ENCODE measurements around the gene LAMTOR5. TPM values are rescaled to one million over a fixed set of nuclear protein-coding genes. Genes with fewer than 3 reads are reported as not detected.

Gene LAMTOR5
- 100 to 1,000 TPM in 1 of 5 experiments, 10 to 100 TPM in 4; 63.3 to 146 (median 69.4) TPM for total RNA-seq
- polyA plus RNA-seq: 100 to 1,000 TPM; 226 to 238 TPM
- total RNA-seq: 21.4 reads per million, percentile 52 among the genes with 10 or more reads in this experiment

GRCh38 chr1:110407260-110408210 is at the start of gene LAMTOR5:
TSS of gene LAMTOR5 (minus strand) at chr1:110407694. CDS start at chr1:110407620, 74 bp downstream.
- peaks cover 4 to 9% (median 8%) of the 10 kb centered on the region in 5 donors for H3K36me3 Mint-ChIP-seq
- no peaks in the 10 kb centered on the region for H3K27me3 Mint-ChIP-seq
- DNase-seq (peak; percentile 77 to 91 (median 89)), ATAC-seq (peak; percentile 98)
- Histone ChIP-seq H3K27me3 (ENCODE audit: control insufficient read depth in 2 of 2, insufficient read depth in 2 of 2, low read length in 2 of 2) (no peaks in the 10 kb centered on the region), H3K4me3 (ENCODE audit: low read length) (peak within 1 kb of the TSS; percentile 95), H3K36me3 (ENCODE audit: control insufficient read depth in 2 of 3, insufficient read depth in 3 of 3, low read length in 3 of 3) (peaks cover 0 to 27% (median 15%) of the 10 kb centered on the region in 3 experiments), H3K4me1 (ENCODE audit: control insufficient read depth in 2 of 2, insufficient read depth in 2 of 2, low read length in 2 of 2) (peaks cover 19% of the 10 kb centered on the region in 2 donors), H3K9me3 (ENCODE audit: control insufficient read depth in 2 of 3, low read length in 3 of 3) (no peaks in the 10 kb centered on the region), H3K27ac (ENCODE audit: low read depth, low read length) (peak within 1 kb of the TSS; percentile 92)
- ChIA-PET POLR2A (interaction anchor here (0.6 to 6.2 kb wide), 8 partner anchors 14 to 1009 kb away, joined by 3 to 64 read pairs (median 4); partner anchors contain the start of gene RBM15), CTCF (interaction anchor here (1.5 to 2.7 kb wide), 4 partner anchors 53 to 200 kb away, joined by 5 to 14 read pairs (median 10); partner anchors contain the start of gene RBM15)
- peak within 1 kb of the TSS; percentile 96 to 100 (median 99) for H3K27ac Mint-ChIP-seq
- intact Hi-C loops (cut with micrococcal nuclease): loop anchor here (1.0 to 10.0 kb wide), 13 partner anchors 53 to 1193 kb away; partner anchors contain the start of genes STRIP1 (in 2 of the 2), CD53 (in 1 of the 2), KCNA3 (in 1 of the 2) and KCNC4 (in 1 of the 2)
- peaks cover 9 to 39% (median 27%) of the 10 kb centered on the region in 7 donors for H3K4me1 Mint-ChIP-seq
- H3K4me3 Mint-ChIP-seq: peak within 1 kb of the TSS; percentile 88 to 100 (median 99)
- peaks cover 0 to 4% (median 0%) of the 10 kb centered on the region in 11 donors for H3K9me3 Mint-ChIP-seq

GRCh38 chr1:110457206-110457605 is 49.7 kb upstream of the LAMTOR5 start:
- Histone ChIP-seq H3K9me3 (ENCODE audit: control insufficient read depth in 2 of 3, low read length in 3 of 3) (no peaks in the 10 kb centered on the region), H3K27ac (ENCODE audit: low read depth, low read length) (no peak overlapping the region), H3K27me3 (ENCODE audit: control insufficient read depth in 2 of 2, insufficient read depth in 2 of 2, low read length in 2 of 2) (no peaks in the 10 kb centered on the region), H3K4me1 (ENCODE audit: control insufficient read depth in 2 of 2, insufficient read depth in 2 of 2, low read length in 2 of 2) (no peaks in the 10 kb centered on the region), H3K36me3 (ENCODE audit: control insufficient read depth in 2 of 3, insufficient read depth in 3 of 3, low read length in 3 of 3) (no peaks in the 10 kb centered on the region), H3K4me3 (ENCODE audit: low read length) (no peak overlapping the region)
- CTCF ChIA-PET: interaction anchor here (0.7 to 0.8 kb wide), 3 partner anchors 39 to 369 kb away, joined by 3 to 4 read pairs (median 4); no protein-coding TSS in a partner anchor
- DNase-seq (no peak), ATAC-seq (no peak)
- no peak overlapping the region for H3K4me3 Mint-ChIP-seq
- H3K4me1 Mint-ChIP-seq: no peaks in the 10 kb centered on the region
- H3K9me3 Mint-ChIP-seq: no peaks in the 10 kb centered on the region
- no peaks in the 10 kb centered on the region for H3K36me3 Mint-ChIP-seq
- POLR2A ChIA-PET: no interaction called here
- peak overlapping the region in 1 of 9 donors; percentile 41 for H3K27ac Mint-ChIP-seq
- intact Hi-C loops (cut with micrococcal nuclease): no loop called here
- H3K27me3 Mint-ChIP-seq: peaks cover 0 to 5% (median 4%) of the 10 kb centered on the region in 5 donors

- no peaks in the 10 kb centered on the region for H3K9me3 Mint-ChIP-seq
- H3K36me3 Mint-ChIP-seq: no peaks in the 10 kb centered on the region
- Histone ChIP-seq H3K9me3 (ENCODE audit: control insufficient read depth in 2 of 3, low read length in 3 of 3) (no peaks in the 10 kb centered on the region), H3K27ac (ENCODE audit: low read depth, low read length) (no peak overlapping the region), H3K27me3 (ENCODE audit: control insufficient read depth in 2 of 2, insufficient read depth in 2 of 2, low read length in 2 of 2) (no peaks in the 10 kb centered on the region), H3K36me3 (ENCODE audit: control insufficient read depth in 2 of 3, insufficient read depth in 3 of 3, low read length in 3 of 3) (no peaks in the 10 kb centered on the region), H3K4me1 (ENCODE audit: control insufficient read depth in 2 of 2, insufficient read depth in 2 of 2, low read length in 2 of 2) (no peaks in the 10 kb centered on the region), H3K4me3 (ENCODE audit: low read length) (no peak overlapping the region)
- ATAC-seq: no peak
- H3K27ac Mint-ChIP-seq: no peak overlapping the region
- peaks cover 0 to 17% (median 12%) of the 10 kb centered on the region in 5 donors for H3K27me3 Mint-ChIP-seq
- intact Hi-C loops (cut with micrococcal nuclease): no loop called here
- no peaks in the 10 kb centered on the region for H3K4me1 Mint-ChIP-seq
- DNase-seq: no peak
- no peak overlapping the region for H3K4me3 Mint-ChIP-seq
- CTCF ChIA-PET: interaction anchor here (1.0 to 1.6 kb wide), 2 partner anchors 258 to 259 kb away, joined by 3 to 5 read pairs; no protein-coding TSS in a partner anchor
- POLR2A ChIA-PET: no interaction called here
Observed at GRCh38 chr1:110455151-110455550, 47.7 kb upstream of the LAMTOR5 start.

GRCh38 chr1:110454328-110454727 is 46.8 kb upstream of the LAMTOR5 start:
- H3K4me3 Mint-ChIP-seq: no peak overlapping the region
- Histone ChIP-seq H3K4me3 (ENCODE audit: low read length) (no peak overlapping the region), H3K27me3 (ENCODE audit: control insufficient read depth in 2 of 2, insufficient read depth in 2 of 2, low read length in 2 of 2) (no peaks in the 10 kb centered on the region), H3K36me3 (ENCODE audit: control insufficient read depth in 2 of 3, insufficient read depth in 3 of 3, low read length in 3 of 3) (no peaks in the 10 kb centered on the region), H3K9me3 (ENCODE audit: control insufficient read depth in 2 of 3, low read length in 3 of 3) (no peaks in the 10 kb centered on the region), H3K4me1 (ENCODE audit: control insufficient read depth in 2 of 2, insufficient read depth in 2 of 2, low read length in 2 of 2) (no peaks in the 10 kb centered on the region), H3K27ac (ENCODE audit: low read depth, low read length) (no peak overlapping the region)
- ATAC-seq: no peak
- no peak overlapping the region for H3K27ac Mint-ChIP-seq
- H3K36me3 Mint-ChIP-seq: no peaks in the 10 kb centered on the region
- intact Hi-C loops (cut with micrococcal nuclease): no loop called here
- H3K4me1 Mint-ChIP-seq: no peaks in the 10 kb centered on the region
- H3K27me3 Mint-ChIP-seq: peaks cover 0 to 21% (median 12%) of the 10 kb centered on the region in 5 donors
- ChIA-PET POLR2A (no interaction called here), CTCF (interaction anchor here (1.0 kb wide), 1 partner anchor 258 kb away, joined by 3 read pairs; no protein-coding TSS in a partner anchor)
- no peak for DNase-seq
- no peaks in the 10 kb centered on the region for H3K9me3 Mint-ChIP-seq

GRCh38 chr1:110453829-110454228 is 46.3 kb upstream of the LAMTOR5 start:
- Mint-ChIP-seq H3K36me3 (no peaks in the 10 kb centered on the region), H3K4me1 (no peaks in the 10 kb centered on the region), H3K27me3 (peaks cover 0 to 23% (median 12%) of the 10 kb centered on the region in 5 donors), H3K4me3 (no peak overlapping the region), H3K9me3 (no peaks in the 10 kb centered on the region), H3K27ac (no peak overlapping the region)
- CTCF ChIA-PET: interaction anchor here (1.0 kb wide), 1 partner anchor 257 kb away, joined by 3 read pairs; no protein-coding TSS in a partner anchor
- POLR2A ChIA-PET: no interaction called here
- Histone ChIP-seq H3K27ac (ENCODE audit: low read depth, low read length) (no peak overlapping the region), H3K4me1 (ENCODE audit: control insufficient read depth in 2 of 2, insufficient read depth in 2 of 2, low read length in 2 of 2) (no peaks in the 10 kb centered on the region), H3K27me3 (ENCODE audit: control insufficient read depth in 2 of 2, insufficient read depth in 2 of 2, low read length in 2 of 2) (no peaks in the 10 kb centered on the region), H3K4me3 (ENCODE audit: low read length) (no peak overlapping the region), H3K36me3 (ENCODE audit: control insufficient read depth in 2 of 3, insufficient read depth in 3 of 3, low read length in 3 of 3) (no peaks in the 10 kb centered on the region), H3K9me3 (ENCODE audit: control insufficient read depth in 2 of 3, low read length in 3 of 3) (no peaks in the 10 kb centered on the region)
- intact Hi-C loops (cut with micrococcal nuclease): no loop called here
- no peak for DNase-seq
- ATAC-seq: no peak

- ATAC-seq: no peak
- intact Hi-C loops (cut with micrococcal nuclease): no loop called here
- POLR2A ChIA-PET: no interaction called here
- Histone ChIP-seq H3K4me3 (ENCODE audit: low read length) (no peak overlapping the region), H3K36me3 (ENCODE audit: control insufficient read depth in 2 of 3, insufficient read depth in 3 of 3, low read length in 3 of 3) (no peaks in the 10 kb centered on the region), H3K9me3 (ENCODE audit: control insufficient read depth in 2 of 3, low read length in 3 of 3) (no peaks in the 10 kb centered on the region), H3K27ac (ENCODE audit: low read depth, low read length) (no peak overlapping the region), H3K4me1 (ENCODE audit: control insufficient read depth in 2 of 2, insufficient read depth in 2 of 2, low read length in 2 of 2) (no peaks in the 10 kb centered on the region), H3K27me3 (ENCODE audit: control insufficient read depth in 2 of 2, insufficient read depth in 2 of 2, low read length in 2 of 2) (no peaks in the 10 kb centered on the region)
- Mint-ChIP-seq H3K36me3 (no peaks in the 10 kb centered on the region), H3K27me3 (peaks cover 0 to 30% (median 12%) of the 10 kb centered on the region in 5 donors), H3K27ac (no peak overlapping the region), H3K4me3 (no peak overlapping the region), H3K4me1 (no peaks in the 10 kb centered on the region), H3K9me3 (no peaks in the 10 kb centered on the region)
- DNase-seq: no peak
- CTCF ChIA-PET: interaction anchor here (0.8 to 2.0 kb wide), 3 partner anchors 8 to 256 kb away, joined by 3 to 5 read pairs (median 3); no protein-coding TSS in a partner anchor
Observed at GRCh38 chr1:110452330-110452729, 44.8 kb upstream of the LAMTOR5 start.
